SK-N-MC (cell line): ENCODE data around the gene ASXL3.

Experiments used
- DNase-seq: peaks from one replicate; pipeline ENCODE4 v3.0.0-alpha.2; 2011; ENCODE audit warnings: low read depth, low spot score
- H3K27ac ChIP-seq: fragments of 200-600 bp; sonication (generic); 2 replicates; pipeline ENCODE4 v1.5.1; 2016; ENCODE audit warnings: mixed run types
- H3K36me3 ChIP-seq: fragments of 200-600 bp; sonication (generic); 2 replicates; pipeline ENCODE4 v1.6.1; 2017; ENCODE audit warnings: antibody characterized with exemption, low read length, mixed read lengths; ENCODE audit not compliant: insufficient read depth
- H3K4me3 ChIP-seq: fragments of 200-600 bp; sonication (generic); 2 replicates; pipeline ENCODE4 v1.5.1; 2016
- H3K9ac ChIP-seq: fragments of 200-600 bp; sonication (generic); 2 replicates; pipeline ENCODE4 v1.8.0; 2017; ENCODE audit warnings: mixed run types, mixed read lengths; ENCODE audit not compliant: insufficient read length
- H3K9me3 ChIP-seq: fragments of 200-600 bp; sonication (generic); 2 replicates; pipeline ENCODE4 v1.6.1; 2017; ENCODE audit warnings: low read depth, mild to moderate bottlenecking, antibody characterized with exemption, low read length, moderate library complexity, mixed read lengths
- EZH2 ChIP-seq: fragments of 200-600 bp; sonication (generic); IDR thresholded peaks from one replicate; pipeline ENCODE4 v1.6.1; 2017; ENCODE audit warnings: antibody characterized with exemption
- FOXP2 ChIP-seq: optimal IDR thresholded peaks from 2 replicates; pipeline ENCODE3; 2011; ENCODE audit warnings: mild to moderate bottlenecking, moderate library complexity; ENCODE audit not compliant: insufficient read depth; ENCODE audit errors: extremely low read length, control extremely low read depth
- POLR2AphosphoS5 ChIP-seq: IDR thresholded peaks from 2 replicates; pipeline ENCODE4 v1.6.1; 2012; ENCODE audit warnings: mild to moderate bottlenecking, low read depth, low read length, borderline replicate concordance

The ASXL3 gene

DNA sequence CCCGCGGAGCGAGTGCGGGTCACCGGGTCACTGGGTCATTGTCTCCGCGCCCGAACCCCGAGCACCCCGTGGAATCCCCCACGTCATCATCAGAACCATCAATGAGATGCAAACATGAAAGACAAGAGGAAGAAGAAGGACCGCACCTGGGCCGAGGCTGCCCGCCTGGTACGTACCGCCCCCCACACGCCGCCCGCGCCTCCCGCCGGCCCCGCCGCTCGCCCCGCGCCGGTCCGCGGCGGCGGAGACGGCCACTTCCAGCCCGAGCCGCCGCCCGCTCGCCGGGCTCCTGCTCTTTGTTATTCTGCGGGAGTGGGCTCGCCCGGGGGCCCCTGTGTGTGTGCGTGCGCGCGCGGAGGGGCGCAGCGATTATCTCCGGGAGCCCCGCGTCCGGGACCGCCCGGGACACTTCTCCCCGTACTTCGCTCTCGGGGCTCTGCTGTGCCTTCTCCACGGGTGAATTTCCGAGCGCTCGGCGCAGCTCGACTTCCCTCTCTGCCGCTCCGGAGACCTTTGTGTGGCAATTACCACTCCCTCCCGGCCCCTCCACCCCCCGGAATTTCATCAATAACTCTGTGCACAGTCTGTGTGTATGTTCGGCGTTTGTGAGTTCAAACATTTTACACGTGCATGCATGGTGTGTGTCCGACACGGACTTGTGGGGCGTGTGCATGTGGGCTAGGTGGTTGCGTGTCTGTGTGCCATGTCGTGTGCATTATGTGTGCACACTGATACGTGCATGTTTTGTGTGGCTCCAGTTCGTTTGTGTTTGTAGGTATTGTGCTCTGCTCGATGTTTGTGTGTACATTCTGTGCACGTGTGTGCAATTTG lies 714 bp downstream of the ASXL3 start:
- Histone ChIP-seq H3K27ac (no peak overlapping the region; the same call in 1 of the 2 replicates), H3K9ac (peak overlapping the region; percentile 61), H3K4me3 (peak overlapping the region; percentile 95), H3K9me3 (no peaks in the 10 kb centered on the region), H3K36me3 (no peaks in the 10 kb centered on the region)
- TF ChIP-seq FOXP2 (no peak), POLR2AphosphoS5 (no peak), EZH2 (no peak)
- no peak for DNase-seq

- H3K4me3 ChIP-seq, result peak overlapping the region; percentile 95
- H3K36me3 ChIP-seq, result no peaks in the 10 kb centered on the region
- no peak for DNase-seq
- no peaks in the 10 kb centered on the region for H3K9me3 ChIP-seq
- H3K9ac ChIP-seq, result peak overlapping the region; percentile 61
- peak overlapping the region; percentile 47; the same call in 1 of the 2 replicates for H3K27ac ChIP-seq
- TF ChIP-seq EZH2 (no peak), FOXP2 (no peak), POLR2AphosphoS5 (no peak)
Measured at GRCh38 chr18:33579349-33580215, 1.6 kb downstream of the ASXL3 start.

DNA sequence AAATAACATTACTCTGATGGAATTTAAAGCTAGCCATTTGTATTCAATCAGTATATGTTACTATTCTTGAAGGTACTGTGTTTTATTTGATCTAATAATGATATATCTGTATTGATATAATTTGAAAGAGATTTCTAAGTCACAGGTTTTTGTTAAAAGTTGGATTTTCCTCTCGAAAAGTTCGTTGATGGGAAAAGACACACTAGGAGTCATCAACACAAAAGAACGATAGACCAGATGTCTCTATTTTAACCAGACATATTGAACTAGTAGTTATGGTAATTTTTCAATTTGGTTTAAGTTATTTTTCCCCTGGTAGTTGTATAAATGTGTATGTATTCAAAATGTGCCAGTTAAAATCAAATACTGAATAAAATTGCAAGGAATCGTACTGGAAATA lies 2.5 kb downstream of the ASXL3 start:
- H3K9ac ChIP-seq, result no peak overlapping the region
- no peaks in the 10 kb centered on the region for H3K9me3 ChIP-seq
- no peak for DNase-seq
- peak overlapping the region; percentile 43; the same call in 1 of the 2 replicates for H3K27ac ChIP-seq
- no peak overlapping the region for H3K4me3 ChIP-seq
- no peaks in the 10 kb centered on the region for H3K36me3 ChIP-seq
- TF ChIP-seq EZH2, result no peak
- TF ChIP-seq FOXP2, result no peak

GRCh38 chr18:33581856-33582255 lies 3.8 kb downstream of the ASXL3 start:
- no peak for DNase-seq
- TF ChIP-seq FOXP2 (no peak), POLR2AphosphoS5 (no peak), EZH2 (no peak)
- Histone ChIP-seq H3K4me3 (peak overlapping the region; percentile 44), H3K27ac (peak overlapping the region; percentile 43; the same call in 1 of the 2 replicates), H3K9me3 (no peaks in the 10 kb centered on the region), H3K9ac (peak overlapping the region; percentile 6), H3K36me3 (no peaks in the 10 kb centered on the region)

DNA sequence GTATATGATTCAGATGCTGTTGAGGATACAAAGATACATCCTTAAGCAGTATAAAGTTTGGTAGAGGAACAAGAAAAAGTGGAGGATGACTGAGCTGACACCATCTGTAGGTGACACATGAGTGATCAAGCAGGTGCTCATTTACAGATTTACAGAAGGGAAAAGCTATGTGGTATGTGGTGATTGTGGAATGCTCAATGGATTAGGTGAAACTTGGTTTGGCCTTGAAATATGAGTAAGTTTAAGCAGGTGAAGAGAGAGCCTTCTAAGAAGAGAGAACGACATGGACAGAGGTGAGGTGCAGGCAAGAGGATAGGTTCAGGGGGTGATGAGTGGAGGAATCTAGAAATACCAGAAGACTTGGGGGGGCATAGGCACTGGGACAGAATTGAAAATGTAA lies 5.9 kb downstream of the ASXL3 start:
- Histone ChIP-seq H3K9me3 (no peaks in the 10 kb centered on the region), H3K27ac (no peak overlapping the region), H3K9ac (no peak overlapping the region), H3K4me3 (no peak overlapping the region), H3K36me3 (no peaks in the 10 kb centered on the region)
- no peak for TF ChIP-seq POLR2AphosphoS5
- no peak for TF ChIP-seq EZH2
- no peak for TF ChIP-seq FOXP2
- DNase-seq, result no peak

DNA sequence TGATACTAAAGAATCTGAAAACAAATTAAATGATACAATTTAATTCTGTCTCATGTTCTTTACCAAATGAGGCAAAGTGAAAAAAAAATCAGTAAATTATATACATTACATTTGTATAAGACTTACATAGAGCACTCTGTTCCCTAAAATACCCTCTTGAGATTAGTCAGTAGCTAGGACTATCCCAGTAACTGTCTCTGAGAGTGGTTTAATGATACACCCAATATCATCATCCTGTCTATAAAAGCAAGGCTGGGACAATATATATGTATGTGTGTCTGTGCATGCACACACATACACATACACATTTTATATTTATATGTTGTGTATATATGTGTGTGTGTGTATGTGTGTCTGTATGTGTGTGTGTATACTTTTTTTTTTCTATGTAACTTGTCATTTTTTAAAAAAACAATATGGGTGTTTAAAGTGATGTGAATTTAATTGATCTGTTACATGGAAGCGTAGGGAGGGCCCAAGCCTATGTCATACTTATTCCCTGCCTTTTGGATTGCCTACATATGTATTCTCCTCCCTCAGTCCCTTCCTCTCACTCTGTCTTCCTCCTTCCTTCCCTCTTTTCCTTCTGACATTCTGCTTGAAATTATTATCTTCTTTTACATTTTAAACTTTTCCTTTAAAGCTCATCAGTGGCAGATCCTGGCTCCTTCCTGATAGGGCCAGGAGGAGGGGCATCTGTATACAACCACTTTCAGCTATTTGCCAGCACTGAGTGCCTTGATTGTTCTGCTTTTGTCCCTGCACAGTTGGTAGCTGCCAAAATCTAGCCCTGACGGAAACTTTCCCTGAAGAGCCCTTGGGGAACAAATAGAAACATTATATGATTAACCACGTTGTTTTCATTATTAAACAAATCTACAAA lies 6.8 kb downstream of the ASXL3 start:
- Histone ChIP-seq H3K36me3 (no peaks in the 10 kb centered on the region), H3K4me3 (no peak overlapping the region), H3K9ac (no peak overlapping the region), H3K27ac (peak overlapping the region; percentile 23; the same call in 1 of the 2 replicates), H3K9me3 (no peaks in the 10 kb centered on the region)
- TF ChIP-seq POLR2AphosphoS5 (no peak), FOXP2 (no peak), EZH2 (no peak)
- DNase-seq, result no peak

- Histone ChIP-seq H3K27ac (peak overlapping the region; percentile 23; the same call in 1 of the 2 replicates), H3K4me3 (no peak overlapping the region), H3K9me3 (no peaks in the 10 kb centered on the region), H3K36me3 (no peaks in the 10 kb centered on the region), H3K9ac (no peak overlapping the region)
- no peak for DNase-seq
- no peak for TF ChIP-seq EZH2
- no peak for TF ChIP-seq FOXP2
- TF ChIP-seq POLR2AphosphoS5, result no peak
Measured at GRCh38 chr18:33585431-33585775, 7.4 kb downstream of the ASXL3 start.

- Histone ChIP-seq H3K9ac (no peak overlapping the region), H3K36me3 (no peaks in the 10 kb centered on the region), H3K4me3 (no peak overlapping the region), H3K27ac (no peak overlapping the region), H3K9me3 (no peaks in the 10 kb centered on the region)
- no peak for DNase-seq
- TF ChIP-seq FOXP2, result no peak
- no peak for TF ChIP-seq EZH2
- TF ChIP-seq POLR2AphosphoS5, result no peak
Measured at GRCh38 chr18:33588361-33588760, 10.3 kb downstream of the ASXL3 start.
